GM08714 (cell line): ENCODE measurements around the gene PELI2.

Experiments used
- H3K4me3 ChIP-seq: fragments of 200-500 bp; sonication (Bioruptor generic); 2 replicates; pipeline ENCODE4 v1.5.1; 2014; ENCODE audit warnings: mild to moderate bottlenecking, low read length, inconsistent platforms
- ZNF274 ChIP-seq: IDR thresholded peaks from 2 replicates; pipeline ENCODE4 v1.6.1; 2012; ENCODE audit warnings: mild to moderate bottlenecking, low read depth, low read length

The PELI2 gene

GRCh38 chr14:56127156-56127555 is 8.9 kb downstream of the PELI2 start:
- H3K4me3 ChIP-seq = no peak overlapping the region
- no peak for TF ChIP-seq ZNF274

DNA sequence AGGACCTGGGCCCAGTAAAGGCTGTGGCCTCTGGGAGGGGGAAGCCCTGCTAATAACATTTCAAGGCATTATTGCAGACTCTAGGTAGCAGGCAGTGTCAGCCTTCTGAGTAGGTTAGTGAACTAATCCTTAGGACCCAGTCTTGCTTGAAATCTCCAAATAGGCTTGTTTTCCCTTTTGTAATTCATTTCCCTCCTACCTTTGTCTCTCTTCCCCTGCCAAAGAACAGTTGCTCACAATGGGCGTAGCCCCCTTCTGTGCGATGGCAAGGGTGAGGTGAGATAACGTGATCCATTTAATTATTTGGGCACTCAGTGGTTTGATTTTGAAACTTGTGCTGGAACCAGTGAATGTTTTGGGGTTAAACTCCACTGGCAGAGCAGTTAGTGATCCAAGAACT is 10.9 kb downstream of the PELI2 start:
- no peak overlapping the region for H3K4me3 ChIP-seq
- no peak for TF ChIP-seq ZNF274

- TF ChIP-seq ZNF274 = no peak
- H3K4me3 ChIP-seq = no peak overlapping the region
Measured at GRCh38 chr14:56129933-56130332, 11.7 kb downstream of the PELI2 start.

DNA sequence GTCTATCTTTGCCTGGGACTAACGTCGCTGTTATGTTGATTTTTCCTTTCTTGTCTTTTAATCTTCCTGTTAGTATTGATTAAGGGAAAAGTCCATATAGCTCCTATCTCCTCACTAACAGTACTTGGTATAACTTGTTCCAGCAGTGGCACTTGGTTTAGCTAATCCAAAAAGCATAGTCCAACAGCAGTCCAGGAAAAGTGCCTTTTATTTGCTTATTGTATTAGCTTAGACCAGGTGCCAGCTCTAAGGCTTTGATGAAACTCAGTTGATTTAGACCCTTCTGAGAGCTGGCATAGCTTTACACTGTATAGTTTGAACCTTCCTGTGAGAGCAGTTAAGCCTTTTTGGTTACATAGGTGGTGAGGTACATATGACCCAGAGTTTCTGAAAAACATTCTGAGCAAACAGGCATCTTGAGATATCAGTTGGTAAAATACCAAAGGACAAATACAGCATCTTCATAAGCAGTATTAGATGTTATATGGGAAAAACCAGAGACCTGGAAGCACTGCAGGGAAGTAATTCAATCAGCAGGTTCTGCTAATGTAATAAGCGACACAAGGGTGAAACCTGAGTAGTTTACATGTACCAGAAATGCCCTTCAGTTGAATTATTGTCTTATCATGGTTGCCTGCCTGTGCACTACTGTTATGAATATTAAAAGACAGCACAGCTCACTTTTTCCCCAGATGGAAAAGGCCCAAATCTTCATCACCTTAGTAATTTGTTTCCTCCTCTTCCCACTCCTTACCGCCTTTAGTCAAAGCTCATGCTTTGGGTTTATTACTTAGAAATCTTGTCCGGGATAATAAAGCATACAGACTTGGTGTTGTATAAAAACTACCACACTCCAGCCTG is 13.0 kb downstream of the PELI2 start:
- no peak overlapping the region for H3K4me3 ChIP-seq
- TF ChIP-seq ZNF274 = no peak

DNA sequence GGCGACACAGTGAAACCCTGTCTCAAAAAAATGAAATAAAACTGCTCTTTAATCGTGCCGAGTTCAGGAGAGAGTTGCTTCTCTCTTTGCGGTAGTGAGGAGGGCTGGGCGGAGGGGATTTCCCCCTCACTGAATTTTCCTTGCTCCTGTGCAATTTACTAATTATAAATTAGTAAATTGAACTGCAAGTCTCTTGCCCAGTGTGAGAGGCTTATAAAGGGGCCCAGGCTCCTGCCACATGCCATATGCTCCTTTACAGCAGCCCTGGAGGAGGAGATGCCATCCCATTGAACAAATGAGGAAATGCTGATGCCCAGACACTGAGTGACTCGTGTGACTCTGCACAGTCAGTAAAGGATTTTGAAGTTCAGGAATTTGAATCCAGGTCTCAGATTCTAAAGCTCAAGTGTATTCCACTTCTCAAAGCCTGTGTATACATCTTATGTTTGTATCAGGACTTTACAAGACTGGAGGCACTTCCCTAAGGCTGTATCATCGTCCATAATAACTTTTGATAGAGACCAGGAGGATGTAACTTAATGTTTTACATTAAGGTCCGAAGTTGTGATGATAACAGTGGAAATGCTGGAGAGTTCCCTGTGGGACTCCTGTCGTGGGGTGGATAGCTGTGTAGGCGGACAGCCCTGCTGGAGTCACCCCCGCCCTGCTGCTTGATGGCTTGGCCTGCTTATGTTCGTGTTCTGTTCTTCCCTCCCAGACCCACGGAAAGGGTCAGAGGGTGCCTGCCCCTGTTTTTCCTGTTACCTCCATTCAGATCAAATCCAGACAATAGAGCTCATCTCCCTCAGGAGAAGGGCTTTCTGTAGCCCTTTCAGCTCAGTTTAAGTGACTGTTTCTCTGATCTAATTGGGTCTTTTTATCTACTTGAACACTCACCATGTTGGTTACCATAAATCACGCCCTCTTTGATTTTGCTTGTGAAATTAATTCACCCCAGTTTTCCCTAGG is 13.9 kb downstream of the PELI2 start:
- H3K4me3 ChIP-seq = no peak overlapping the region
- TF ChIP-seq ZNF274 = no peak

DNA sequence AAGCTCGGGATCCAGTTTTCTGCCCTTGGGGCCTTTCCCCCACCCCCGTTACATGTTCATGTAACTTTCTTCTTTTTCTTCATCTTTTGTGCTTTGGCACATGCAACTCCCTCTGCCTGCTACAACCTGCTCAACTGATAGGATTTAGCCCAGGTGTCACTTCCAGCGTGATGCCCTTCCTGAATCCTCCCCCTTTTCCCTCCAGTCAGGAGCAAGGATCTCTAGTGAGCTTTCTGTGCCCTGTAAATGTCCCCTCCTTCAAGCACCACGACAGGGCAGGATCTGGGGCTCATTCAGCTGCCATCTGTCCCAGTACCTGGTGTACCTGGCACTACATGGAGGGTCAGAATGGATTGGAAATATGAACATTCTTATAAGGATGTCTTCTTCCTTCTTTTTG is 15.3 kb downstream of the PELI2 start:
- TF ChIP-seq ZNF274 = no peak
- H3K4me3 ChIP-seq = no peak overlapping the region

- TF ChIP-seq ZNF274 = no peak
- H3K4me3 ChIP-seq = no peak overlapping the region
Measured at GRCh38 chr14:56135001-56135400, 16.8 kb downstream of the PELI2 start.

GRCh38 chr14:56135668-56136067 is 17.5 kb downstream of the PELI2 start:
- no peak overlapping the region for H3K4me3 ChIP-seq
- no peak for TF ChIP-seq ZNF274

DNA sequence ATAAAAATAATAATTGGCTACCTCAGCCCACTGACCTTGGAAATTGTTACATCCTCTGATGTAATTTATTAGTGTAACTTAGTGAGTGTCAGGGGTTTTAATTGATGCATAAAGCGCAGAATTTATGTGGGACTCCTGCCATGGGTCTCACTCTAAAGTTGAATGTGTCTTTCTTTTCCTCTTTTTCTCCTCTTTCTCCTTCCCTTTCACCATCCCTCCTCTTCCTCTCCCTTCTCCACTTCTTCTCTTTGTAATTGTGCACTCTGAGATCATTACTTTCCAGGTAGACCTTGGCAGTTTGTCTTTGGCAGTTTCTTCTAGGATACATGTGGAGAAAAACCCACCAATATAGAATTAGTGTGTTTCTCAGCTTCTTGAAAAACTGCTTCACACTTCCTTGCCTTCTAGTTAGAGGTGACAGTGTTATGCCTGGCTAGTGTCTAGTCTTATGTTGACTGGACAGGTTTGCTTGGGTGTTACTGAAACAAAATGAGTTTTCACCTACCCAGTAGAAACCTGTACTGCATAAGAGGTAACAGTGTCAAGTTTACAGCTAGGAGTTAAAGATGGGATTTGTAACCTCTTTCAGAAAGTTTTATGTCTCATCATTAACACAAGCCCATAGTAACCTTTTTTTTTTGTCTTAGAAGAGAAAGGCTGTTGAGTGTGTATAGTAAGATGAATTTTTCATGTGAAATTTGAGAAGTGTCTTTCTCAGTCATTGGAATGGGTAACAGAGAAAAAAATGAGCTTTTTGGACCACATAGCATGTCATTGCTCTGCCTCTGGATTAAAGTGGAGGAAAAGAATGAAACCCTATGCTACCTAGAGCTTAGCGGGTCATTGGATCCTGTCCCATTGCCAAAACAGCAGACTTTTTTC is 18.6 kb downstream of the PELI2 start:
- no peak for TF ChIP-seq ZNF274

DNA sequence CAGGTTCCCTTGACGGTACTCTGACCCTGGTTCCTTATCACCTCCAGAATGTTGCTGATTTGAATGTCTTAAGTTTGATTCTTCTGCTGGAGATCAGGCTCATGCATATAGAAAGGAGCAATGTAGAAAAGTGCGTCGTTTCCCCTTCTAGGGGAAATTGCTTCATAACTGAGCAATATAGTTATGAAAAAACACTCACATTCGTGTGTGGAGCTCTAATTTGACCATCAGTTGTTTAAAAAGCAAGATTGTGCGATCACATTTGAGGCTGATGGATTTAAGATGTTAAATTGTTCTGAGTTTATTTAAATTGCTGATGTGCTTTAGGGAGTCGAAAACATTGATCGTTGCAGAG is 19.2 kb downstream of the PELI2 start:
- no peak for TF ChIP-seq ZNF274
- no peak overlapping the region for H3K4me3 ChIP-seq

More for the DNA sequence above, 18.6 kb downstream of the PELI2 start:
- no peak overlapping the region for H3K4me3 ChIP-seq

- H3K4me3 ChIP-seq = no peak overlapping the region
Measured at GRCh38 chr14:56137849-56138248, 19.6 kb downstream of the PELI2 start.

DNA sequence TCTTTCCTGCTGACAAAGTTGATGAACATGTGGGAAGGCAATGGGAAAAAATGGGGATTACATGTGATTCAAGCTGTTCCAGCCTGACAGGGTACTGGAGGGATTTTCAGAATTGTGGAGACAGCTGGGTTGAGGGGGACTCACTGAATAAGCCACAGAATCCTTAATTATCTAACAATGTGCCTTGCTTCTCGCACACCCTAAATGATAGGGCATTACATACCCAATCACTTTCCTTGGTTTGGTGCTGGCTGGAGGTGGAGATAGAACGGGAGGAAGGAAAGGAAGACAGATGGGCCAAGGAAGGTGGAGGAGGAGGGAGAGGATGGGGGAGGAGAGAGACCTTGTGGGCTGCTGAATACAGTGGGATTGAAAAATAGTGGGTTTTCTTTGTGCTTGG is 20.7 kb downstream of the PELI2 start:
- no peak for TF ChIP-seq ZNF274

More at GRCh38 chr14:56137849-56138248, 19.6 kb downstream of the PELI2 start:
- TF ChIP-seq ZNF274 = no peak

GRCh38 chr14:56142314-56142713 is 24.1 kb downstream of the PELI2 start:
- no peak overlapping the region for H3K4me3 ChIP-seq
- TF ChIP-seq ZNF274 = no peak

More for the DNA sequence above, 20.7 kb downstream of the PELI2 start:
- H3K4me3 ChIP-seq = no peak overlapping the region

GRCh38 chr14:56143025-56143424 is 24.8 kb downstream of the PELI2 start:
- no peak for TF ChIP-seq ZNF274
- H3K4me3 ChIP-seq = no peak overlapping the region
